GM19397 (cell line): ENCODE measurements around the gene PIGQ.
"Not testable (repeated sequence)": the region's sequence is repeated elsewhere in the genome, so short reads cannot be mapped to it uniquely, and the experiment has no call there.

Experiments used
- ATAC-seq: cut with Tn5 transposase; IDR thresholded peaks from one replicate; pipeline ENCODE4 v1.9.1; 2021; ENCODE audit warnings: mild to moderate bottlenecking, moderate library complexity; ENCODE audit not compliant: unreplicated experiment

PIGQ gene

DNA sequence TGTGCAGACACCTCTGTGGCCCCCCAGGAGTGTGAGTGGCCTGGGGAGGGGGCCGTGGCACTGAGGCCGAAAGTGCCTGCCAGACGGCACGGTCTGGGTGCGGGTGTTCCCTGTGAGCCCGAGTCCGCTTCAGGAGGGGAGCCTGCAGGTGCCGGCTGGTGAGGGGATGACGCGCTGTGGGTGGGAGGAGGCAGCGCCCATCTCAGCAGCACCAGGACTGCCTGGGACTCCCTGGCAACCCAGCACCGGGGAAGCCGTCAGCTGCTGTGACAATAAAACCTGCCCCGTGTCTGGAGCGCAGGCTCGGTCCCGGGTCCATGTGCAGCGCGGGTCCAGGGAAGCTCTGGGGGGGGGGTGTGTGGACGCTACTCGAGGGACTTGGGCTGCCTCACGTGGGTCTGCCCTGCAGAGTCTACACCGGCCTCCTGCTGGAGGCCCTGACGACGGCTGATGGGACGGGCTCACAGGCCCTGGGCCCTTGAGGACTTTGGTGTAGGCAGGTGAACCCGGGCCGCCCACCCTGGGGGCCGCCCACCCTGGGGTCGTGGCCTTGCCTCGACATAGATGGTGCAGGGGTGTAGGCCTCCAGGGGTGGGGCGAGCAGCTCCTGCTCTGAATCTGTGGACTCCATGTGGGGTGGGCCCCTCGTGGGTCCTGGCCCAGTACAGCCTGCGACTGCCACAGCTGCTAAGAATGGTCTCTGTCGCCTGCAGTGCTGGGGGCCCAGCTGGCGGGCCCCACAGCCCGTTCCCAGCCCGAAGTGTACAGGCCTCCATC, 14.2 kb downstream of the PIGQ start:
- ATAC-seq = no peak

- ATAC-seq = no peak
Measured at GRCh38 chr16:585351-585750, 15.6 kb downstream of the PIGQ start.

DNA sequence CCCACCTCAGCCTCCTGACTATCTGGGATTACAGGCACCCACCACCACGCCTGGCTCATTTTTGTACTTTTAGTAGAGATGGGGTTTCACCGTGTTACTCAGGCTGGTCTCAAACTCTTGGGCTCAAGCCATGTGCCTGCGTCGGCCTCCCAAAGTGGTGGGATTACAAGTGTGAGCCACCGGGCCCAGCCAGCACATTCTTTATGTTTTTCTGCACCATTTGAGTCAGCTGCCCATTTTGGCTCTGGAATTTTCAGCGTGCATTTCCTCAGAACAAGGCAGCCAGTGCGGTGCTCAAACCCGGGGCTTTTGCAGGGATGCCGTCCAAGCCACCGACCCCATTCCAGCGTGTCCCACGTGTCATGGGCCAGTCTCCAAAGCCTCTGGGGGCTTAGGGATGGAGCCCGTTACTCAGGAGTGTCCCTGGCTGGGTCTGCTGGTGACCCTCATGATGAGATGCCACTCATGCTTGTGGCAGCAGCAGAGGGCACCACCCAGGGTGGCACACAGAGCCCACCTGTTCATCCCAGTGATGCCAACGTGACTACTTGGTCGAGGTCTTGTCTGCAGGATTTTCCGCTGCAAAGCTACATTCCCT, 16.4 kb downstream of the PIGQ start:
- ATAC-seq = no peak

- ATAC-seq = no peak
Measured at GRCh38 chr16:586645-587590, 17.1 kb downstream of the PIGQ start.

DNA sequence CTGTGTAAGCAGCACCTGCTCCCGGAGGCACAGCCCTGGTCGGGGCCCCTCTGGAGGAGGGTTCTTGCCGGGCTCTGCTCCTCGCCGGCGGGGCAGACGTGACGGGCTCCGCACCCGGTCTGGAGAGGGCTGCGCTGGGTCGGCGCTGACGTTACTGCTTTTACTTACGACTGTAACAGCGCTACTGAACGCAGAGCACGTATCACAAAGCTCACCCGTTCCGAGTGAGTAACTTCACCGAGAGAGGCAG, 18.8 kb downstream of the PIGQ start:
- ATAC-seq = peak; percentile 2

GRCh38 chr16:588889-589657, 19.3 kb downstream of the PIGQ start:
- ATAC-seq = peak; percentile 69

DNA sequence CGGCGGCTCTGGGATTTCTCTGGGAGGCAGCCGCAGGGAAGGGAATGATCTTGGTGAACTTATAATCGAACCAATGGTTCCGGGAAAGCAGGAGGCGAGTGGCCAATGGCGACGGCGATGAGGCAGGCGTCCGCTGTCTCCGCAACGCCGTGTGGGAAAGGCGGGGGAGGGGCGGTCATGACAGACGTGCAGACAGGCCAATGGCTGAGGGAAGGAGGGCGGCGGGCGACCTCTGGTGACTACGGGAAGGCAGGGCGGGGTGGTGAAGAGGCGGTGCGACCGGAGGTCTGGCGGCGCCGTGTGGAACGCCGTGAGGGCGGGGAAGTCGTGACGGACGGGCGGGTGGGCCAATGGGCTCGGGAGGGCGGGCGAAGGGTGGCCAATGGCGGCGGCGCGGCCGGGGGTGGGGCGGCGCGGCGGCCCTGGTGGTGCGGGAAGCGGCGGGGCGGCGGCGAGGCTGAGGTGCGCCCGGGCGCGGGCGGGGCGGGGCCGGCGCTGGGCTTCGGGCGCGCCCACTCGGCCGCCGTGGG, 20.0 kb downstream of the PIGQ start, which contains the start of gene RAB40C:
RAB40C (plus strand) TSS at position 409 of the 530 bp plus-strand sequence. CDS start 226 bp downstream, outside the sequence.
- peak; percentile 72 for ATAC-seq

DNA sequence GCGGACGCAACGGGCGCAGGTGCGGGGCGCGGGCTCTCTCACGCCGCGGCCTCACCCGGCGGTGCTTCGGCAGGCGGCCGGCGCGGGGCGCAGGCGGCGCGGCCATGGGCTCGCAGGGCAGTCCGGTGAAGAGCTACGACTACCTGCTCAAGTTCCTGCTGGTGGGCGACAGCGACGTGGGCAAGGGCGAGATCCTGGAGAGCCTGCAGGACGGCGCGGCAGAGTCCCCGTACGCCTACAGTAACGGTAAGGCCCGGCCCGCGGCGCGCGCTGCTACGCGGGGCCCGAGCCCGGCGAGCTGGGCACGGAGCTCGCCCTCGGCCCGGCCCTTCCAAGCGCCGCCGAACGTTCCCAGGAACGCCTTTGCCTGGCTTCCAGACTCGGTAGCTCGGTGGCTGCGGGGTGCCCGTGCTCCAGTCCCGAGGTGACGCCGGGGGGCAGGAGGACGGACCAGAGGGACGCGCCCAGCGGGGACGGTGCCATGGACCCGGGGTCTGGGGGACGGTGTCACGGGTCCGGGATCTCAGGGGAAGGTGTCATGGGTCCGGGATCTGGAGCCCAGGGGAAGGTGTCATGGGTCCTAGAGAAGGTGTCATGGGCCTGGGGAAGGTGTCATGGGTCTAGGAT, 20.5 kb downstream of the PIGQ start:
- ATAC-seq = no peak

DNA sequence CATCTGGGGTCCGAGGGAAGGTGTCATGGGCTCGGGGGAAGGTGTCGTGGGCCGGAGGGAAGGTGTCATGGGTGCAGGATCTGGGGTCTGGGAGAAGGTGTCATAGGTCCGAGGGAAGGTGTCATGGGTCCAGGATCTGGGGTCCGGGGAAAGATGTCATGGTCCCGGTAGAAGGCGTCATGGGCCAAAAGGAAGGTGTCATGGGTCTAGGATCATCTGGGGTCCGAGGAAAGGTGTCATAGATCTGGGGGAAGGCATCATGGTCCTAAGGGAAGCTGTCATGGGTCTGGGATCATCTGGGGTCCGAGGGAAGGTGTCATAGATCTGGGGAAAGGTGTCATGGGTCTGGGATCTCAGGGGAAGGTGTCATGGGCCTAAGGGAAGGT, 21.0 kb downstream of the PIGQ start:
- no peak for ATAC-seq

DNA sequence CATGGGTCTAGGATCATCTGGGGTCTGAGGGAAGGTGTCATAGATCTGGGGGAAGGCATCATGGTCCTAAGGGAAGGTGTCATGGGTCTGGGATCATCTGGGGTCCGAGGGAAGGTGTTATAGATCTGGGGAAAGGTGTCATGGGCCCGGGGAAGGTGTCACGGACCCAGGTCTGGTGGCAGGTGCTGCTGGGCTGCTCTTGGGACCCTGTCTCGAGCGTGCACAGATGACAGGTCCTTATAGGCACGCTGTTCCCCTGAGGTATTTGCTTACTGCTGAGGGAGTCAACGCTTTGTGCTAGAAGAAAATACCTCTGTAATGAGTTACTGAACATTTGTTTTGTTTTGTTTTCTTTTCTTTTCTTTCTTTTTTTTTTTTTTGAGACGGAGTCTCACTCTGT, 21.5 kb downstream of the PIGQ start:
- ATAC-seq = no peak

DNA sequence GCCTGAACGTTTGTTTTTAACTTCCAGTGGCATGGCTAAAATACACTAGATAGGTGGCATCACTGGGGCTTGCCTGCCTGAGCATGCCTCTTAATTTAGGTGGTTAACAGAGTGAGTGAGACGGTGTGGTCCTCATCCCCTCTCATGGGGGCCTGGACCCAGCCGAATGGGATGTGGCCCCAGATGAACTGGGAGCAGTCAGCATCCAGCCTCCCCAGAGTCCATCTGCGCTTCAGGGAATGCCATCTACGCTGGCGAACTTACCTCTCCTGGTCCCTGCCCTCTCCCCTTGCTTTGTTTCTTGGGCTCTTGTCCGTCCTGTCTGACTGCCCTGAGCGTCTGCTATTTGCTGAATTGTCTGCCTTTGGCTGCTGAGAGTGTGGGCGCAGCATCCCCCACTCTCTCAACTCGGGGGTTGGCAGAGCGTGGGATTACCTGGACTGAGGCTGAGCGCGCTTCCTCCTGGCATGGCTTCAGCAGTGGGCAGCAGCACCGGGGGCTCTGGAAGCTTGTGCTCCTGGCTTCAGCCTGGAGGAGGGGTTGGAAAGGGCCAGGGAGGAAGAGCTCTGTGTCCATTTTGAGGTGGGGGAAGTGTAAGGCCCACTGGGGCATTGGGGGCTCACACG, 22.2 kb downstream of the PIGQ start:
- no peak for ATAC-seq

GRCh38 chr16:592518-593306, 22.9 kb downstream of the PIGQ start:
- no peak for ATAC-seq

GRCh38 chr16:593406-593805, 23.6 kb downstream of the PIGQ start:
- no peak for ATAC-seq

DNA sequence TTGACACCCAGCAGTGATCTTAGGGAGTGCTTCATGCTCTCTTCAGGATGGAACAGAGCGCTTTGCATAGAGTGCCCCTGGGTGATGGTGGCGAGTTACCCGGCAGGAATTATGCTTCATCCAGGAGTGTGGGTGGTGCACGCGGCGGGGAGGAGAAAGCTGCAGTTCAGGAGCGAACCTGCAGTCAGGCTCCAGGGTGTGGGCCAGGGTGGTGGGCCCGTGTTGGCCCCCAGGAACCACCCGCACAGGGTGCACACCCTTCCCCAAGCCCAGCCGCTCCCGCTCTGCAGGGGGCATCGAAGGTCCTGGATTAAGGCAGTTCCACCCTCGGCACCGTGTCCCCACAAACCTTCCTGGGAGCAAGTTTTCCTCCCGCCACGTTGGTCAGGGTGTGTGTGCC, 24.0 kb downstream of the PIGQ start:
- no peak for ATAC-seq

DNA sequence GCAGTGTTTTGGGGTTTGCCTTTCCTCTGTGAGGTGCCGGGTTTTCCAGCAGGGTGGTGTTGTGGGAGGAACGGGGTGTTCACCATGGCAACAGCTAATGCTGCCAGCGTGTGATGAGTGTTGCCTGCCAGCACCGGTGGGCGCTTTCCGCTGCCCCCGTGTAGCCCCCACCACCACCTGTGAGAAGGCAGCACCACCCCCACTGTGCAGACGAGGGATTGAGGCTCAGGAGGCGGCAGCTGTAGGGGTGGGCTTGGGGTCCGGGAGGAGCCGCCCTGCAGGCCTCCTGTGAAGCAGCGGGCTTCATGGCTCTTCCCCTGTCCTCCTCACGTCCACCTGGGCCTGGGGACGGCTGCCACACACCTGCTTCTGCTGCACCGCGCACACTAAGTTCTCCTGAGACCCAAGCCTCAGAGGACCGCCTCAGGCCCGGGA, 25.3 kb downstream of the PIGQ start:
- no peak for ATAC-seq

- ATAC-seq = no peak
Measured at GRCh38 chr16:595942-596735, 26.4 kb downstream of the PIGQ start.

GRCh38 chr16:596736-597060, 26.9 kb downstream of the PIGQ start:
- ATAC-seq = no peak

GRCh38 chr16:597655-598054, 27.9 kb downstream of the PIGQ start:
- ATAC-seq = not testable (repeated sequence)
